Endodermal cell (in vitro differentiated cells): ENCODE measurements around the gene TMEM267. TPM values are rescaled to one million over a fixed set of nuclear protein-coding genes. Genes with fewer than 3 reads are reported as not detected.
A peak's percentile ranks its signal among the peaks of the same experiment; 100 is the strongest.

Experiments
- DNase-seq: peaks from one replicate; pipeline ENCODE4 v3.0.0-alpha.2; 2017
- H3K27ac ChIP-seq: 2 replicates; pipeline ENCODE4 v1.5.1; 2013; ENCODE audit warnings: mild to moderate bottlenecking, low read depth, low read length, moderate library complexity
- H3K27me3 ChIP-seq: 2 replicates; pipeline ENCODE4 v1.6.1; 2013; ENCODE audit warnings: mild to moderate bottlenecking, low read length, moderate library complexity; ENCODE audit not compliant: insufficient read depth, control insufficient read depth, poor library complexity, severe bottlenecking
- H3K36me3 ChIP-seq: 2 replicates; pipeline ENCODE4 v1.7.0; 2013; ENCODE audit warnings: mild to moderate bottlenecking, low read length, moderate library complexity; ENCODE audit not compliant: control insufficient read depth, insufficient read depth
- H3K4me1 ChIP-seq: one replicate; pipeline ENCODE4 v1.7.0; 2013; ENCODE audit warnings: low read length; ENCODE audit not compliant: control insufficient read depth, insufficient read depth
- H3K4me3 ChIP-seq: 2 replicates; pipeline ENCODE4 v1.5.1; 2013; ENCODE audit warnings: mild to moderate bottlenecking, low read length, moderate library complexity
- H3K9ac ChIP-seq: 2 replicates; pipeline ENCODE4 v1.6.1; 2013; ENCODE audit warnings: mild to moderate bottlenecking, low read length, moderate library complexity; ENCODE audit not compliant: poor library complexity, severe bottlenecking; ENCODE audit errors: extremely low read depth
- H3K9me3 ChIP-seq: 2 replicates; pipeline ENCODE4 v1.6.1; 2013; ENCODE audit warnings: mild to moderate bottlenecking, low read length, moderate library complexity; ENCODE audit not compliant: control insufficient read depth
- H3K27ac Mint-ChIP-seq: 2 replicates; pipeline ENCODE4 v1.8.0; 2020; ENCODE audit warnings: mixed read lengths
- H3K27me3 Mint-ChIP-seq: 2 replicates; pipeline ENCODE4 v1.8.0; 2021; ENCODE audit warnings: mild to moderate bottlenecking, mixed read lengths; ENCODE audit not compliant: insufficient read depth
- H3K36me3 Mint-ChIP-seq: 2 replicates; pipeline ENCODE4 v1.8.0; 2020; ENCODE audit warnings: low read depth, mixed read lengths
- H3K4me1 Mint-ChIP-seq: 2 replicates; pipeline ENCODE4 v1.8.0; 2020; ENCODE audit warnings: mixed read lengths
- H3K4me3 Mint-ChIP-seq: 2 replicates; pipeline ENCODE4 v1.8.0; 2020; ENCODE audit warnings: mild to moderate bottlenecking, moderate library complexity, mixed read lengths
- H3K9me3 Mint-ChIP-seq: 2 replicates; pipeline ENCODE4 v1.8.0; 2020; ENCODE audit warnings: mild to moderate bottlenecking, mixed read lengths
- CTCF ChIP-seq: fragments of 200-600 bp; sonication (generic); conservative IDR thresholded peaks from 2 replicates; pipeline ENCODE4 v1.5.0; 2021; ENCODE audit warnings: antibody characterized with exemption, mild to moderate bottlenecking
- WGBS, 2 experiments: methylation state at CpG; one replicate each; pipeline versions ENCODE4 v1.1.5 to v1.1.7; 2013; ENCODE audit warnings: missing lambda C conversion rate in 2 of 2, mixed read lengths in 1 of 2; ENCODE audit not compliant: insufficient coverage in 1 of 2, insufficient read length in 1 of 2; 5-methylcytosine and 5-hydroxymethylcytosine counted together
- total RNA-seq, 2 donors: library from RNA; stranded (reverse); fragmentation: NEBNext Ultra II Directional in 1 of 2; extraction: Animal tissue kit (Norgen Biotek cat#: 25700) in 1 of 2; gene quantifications; 2 replicates in 1 of 2; 3 replicates in 1 of 2; pipeline ENCODE4 v1.2.1, GENCODE V29; 2021

Gene TMEM267
- total RNA-seq, 2 donors from 2014 or later, result 8.3 to 8.9 TPM

DNA sequence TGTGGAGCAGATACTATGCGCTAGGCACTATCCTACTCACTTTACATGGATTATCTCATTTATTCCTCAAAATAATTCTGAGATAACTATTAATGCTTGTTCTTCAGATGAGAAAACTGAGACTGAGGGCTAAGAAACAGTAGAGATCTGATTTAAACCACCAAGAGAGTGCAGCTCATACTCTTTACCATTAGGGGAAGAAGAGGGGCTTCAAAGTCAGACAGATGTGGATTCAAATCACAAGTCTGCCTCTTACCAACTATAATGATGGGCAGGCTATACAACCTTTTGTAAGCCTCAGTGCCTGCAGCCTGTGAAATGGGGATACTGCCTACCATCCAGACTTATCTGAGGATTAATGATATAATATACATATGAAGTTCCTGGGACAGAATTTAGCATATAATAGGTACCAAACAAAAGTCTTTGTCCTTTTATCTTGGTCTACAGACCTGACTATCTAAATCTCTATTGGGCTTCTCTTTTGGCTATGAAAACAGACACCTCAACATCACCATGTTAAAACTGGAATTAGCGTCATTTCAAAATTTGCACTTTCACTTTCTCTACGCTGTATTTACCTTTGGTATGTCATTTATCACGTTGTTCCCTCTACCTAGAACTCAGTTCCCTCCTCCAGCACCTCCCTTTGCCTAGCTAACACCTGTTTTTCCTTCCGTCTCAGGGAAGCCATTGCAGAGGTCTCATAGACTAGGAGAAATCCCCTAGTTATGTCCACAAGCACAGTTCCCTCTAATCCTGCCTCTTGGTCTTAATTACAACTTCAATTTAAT, 13.8 kb upstream of the TMEM267 start:
- Mint-ChIP-seq H3K36me3 (no peaks in the 10 kb centered on the region), H3K9me3 (no peaks in the 10 kb centered on the region), H3K27ac (no peak overlapping the region), H3K4me1 (peaks cover 3% of the 10 kb centered on the region), H3K4me3 (no peak overlapping the region), H3K27me3 (no peaks in the 10 kb centered on the region)
- H3K4me3 ChIP-seq, result no peak overlapping the region
- H3K9ac ChIP-seq, result no peak overlapping the region
- DNase-seq, result no peak
- peak; percentile 52 for TF ChIP-seq CTCF
- no peaks in the 10 kb centered on the region for H3K4me1 ChIP-seq
- no peaks in the 10 kb centered on the region for H3K9me3 ChIP-seq
- WGBS, 2 experiments, result 86 to 90% methylated on average over 3 to 5 of the region's 5 CpGs
- no peaks in the 10 kb centered on the region for H3K27me3 ChIP-seq
- H3K27ac ChIP-seq, result no peak overlapping the region
- peaks cover 10% of the 10 kb centered on the region for H3K36me3 ChIP-seq

DNA sequence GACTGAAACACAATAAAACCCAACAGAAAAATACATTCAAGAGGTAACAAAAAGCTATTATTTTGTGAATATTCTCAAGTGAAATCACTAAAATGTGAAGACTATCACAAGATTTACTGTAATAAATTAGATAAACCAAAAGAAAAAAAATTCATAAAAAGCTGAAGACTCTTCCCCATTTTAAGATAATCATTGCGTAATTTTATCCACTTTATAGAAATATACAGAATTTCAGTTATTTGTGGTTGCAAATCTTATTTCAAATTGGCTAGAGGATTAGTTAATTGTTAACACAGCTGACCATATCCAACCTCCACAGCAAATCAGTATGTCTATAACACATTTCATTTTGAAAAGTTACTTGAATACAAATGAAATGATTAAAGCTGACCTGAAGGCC, 7.7 kb upstream of the TMEM267 start:
- H3K4me3 ChIP-seq, result no peak overlapping the region
- Mint-ChIP-seq H3K9me3 (no peaks in the 10 kb centered on the region), H3K4me1 (no peaks in the 10 kb centered on the region), H3K27ac (no peak overlapping the region), H3K27me3 (no peaks in the 10 kb centered on the region), H3K36me3 (no peaks in the 10 kb centered on the region), H3K4me3 (no peak overlapping the region)
- H3K36me3 ChIP-seq, result peaks cover 37% of the 10 kb centered on the region
- no peaks in the 10 kb centered on the region for H3K4me1 ChIP-seq
- TF ChIP-seq CTCF, result no peak
- WGBS, 2 experiments, result 100% methylated on average over 1 of the region's 1 CpG; no CpG with 5 or more reads in 1 of the 2 experiments
- H3K9ac ChIP-seq, result no peak overlapping the region
- H3K27me3 ChIP-seq, result no peaks in the 10 kb centered on the region
- DNase-seq, result no peak
- H3K9me3 ChIP-seq, result no peaks in the 10 kb centered on the region
- no peak overlapping the region for H3K27ac ChIP-seq

DNA sequence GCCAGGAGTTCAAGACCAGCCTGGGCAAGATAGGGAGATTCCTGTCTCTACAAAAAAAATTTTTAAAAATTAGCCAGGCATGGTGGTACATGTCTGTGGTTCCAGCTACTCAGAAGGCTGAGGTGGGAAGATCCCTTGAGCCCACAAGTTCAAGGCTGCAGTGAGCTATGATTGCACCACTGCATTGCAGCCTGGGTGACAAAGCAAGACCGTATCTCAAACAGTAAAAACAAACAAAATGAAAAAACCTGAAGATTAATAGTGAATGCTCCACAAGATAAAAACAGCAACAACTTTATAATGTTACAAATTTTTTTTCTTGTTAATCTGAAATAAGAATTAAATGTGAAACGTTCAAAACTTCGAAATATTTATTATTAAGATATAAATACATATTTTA, 2.7 kb upstream of the TMEM267 start:
- no peak for TF ChIP-seq CTCF
- DNase-seq, result no peak
- no peak overlapping the region for H3K27ac ChIP-seq
- Mint-ChIP-seq H3K27ac (no peak overlapping the region), H3K9me3 (no peaks in the 10 kb centered on the region), H3K4me3 (no peak overlapping the region), H3K4me1 (peaks cover 9% of the 10 kb centered on the region), H3K36me3 (peaks cover 2% of the 10 kb centered on the region), H3K27me3 (no peaks in the 10 kb centered on the region)
- H3K4me1 ChIP-seq, result no peaks in the 10 kb centered on the region
- no peak overlapping the region for H3K4me3 ChIP-seq
- WGBS, 2 experiments, result 75% methylated on average over 1 of the region's 3 CpGs; no CpG with 5 or more reads in 1 of the 2 experiments
- no peaks in the 10 kb centered on the region for H3K9me3 ChIP-seq
- peaks cover 27% of the 10 kb centered on the region for H3K36me3 ChIP-seq
- H3K9ac ChIP-seq, result no peak overlapping the region
- no peaks in the 10 kb centered on the region for H3K27me3 ChIP-seq
